HepG2 (cell line): Measurements from ENCODE around the gene UBE2B. TPM values are rescaled to one million over a fixed set of nuclear protein-coding genes. Genes with fewer than 3 reads are reported as not detected.

Source experiments
- ATAC-seq: fragments of 200-7000 bp; cut with Tn5 transposase; 3 replicates; pipeline ENCODE4 v1.9.1; 2020; ENCODE audit warnings: mild to moderate bottlenecking, moderate library complexity
- BruUV-seq: library from RNA; stranded (reverse); fragments of 400-500 nt; replicated peaks from 2 replicates; lab custom pipeline; 2021; lab: Mats Ljungman, UMichigan
- CTCF ChIA-PET: fragments of 300-600 bp; formaldehyde crosslinking; extraction: SDS; loops from one replicate; lab custom pipeline; 2021; ENCODE audit warnings: low total read pairs, inconsistent platforms, low intra/inter-chr PET ratio; lab: Yijun Ruan, JAX
- POLR2A ChIA-PET: fragments of 350-600 bp; sonication (Branson Sonifier 250); formaldehyde crosslinking; loops from one replicate; lab custom pipeline; 2020; ENCODE audit warnings: antibody characterized with exemption, inconsistent platforms; lab: Yijun Ruan, JAX
- DNase-seq: peaks from one replicate; pipeline ENCODE4 v3.0.0-alpha.2; 2015; ENCODE audit warnings: low spot score
- FAIRE-seq: peaks from 3 replicates; lab custom pipeline; 2011; peaks lifted over from hg19 to GRCh38; lab: Jason Lieb, UNC
- H2AFZ ChIP-seq: one replicate; pipeline ENCODE4 v1.6.1; 2011; ENCODE audit warnings: low read length, inconsistent platforms
- H3K27ac ChIP-seq: fragments of 300-600 bp; 3 replicates; pipeline ENCODE4 v1.8.0; 2011; ENCODE audit warnings: mixed run types, mild to moderate bottlenecking, mixed read lengths, low read length, inconsistent platforms; ENCODE audit not compliant: insufficient read depth; ENCODE audit errors: extremely low read length
- H3K27me3 ChIP-seq, 2 experiments: fragments of 200-600 bp in 1 of 2; 2 replicates in 1 of 2; 3 replicates in 1 of 2; pipeline versions ENCODE4 v1.6.0 to v1.8.0; 2011; ENCODE audit warnings: low read length in 2 of 2, mild to moderate bottlenecking in 2 of 2, moderate library complexity in 2 of 2, inconsistent platforms in 1 of 2; ENCODE audit not compliant: insufficient read depth in 2 of 2, control insufficient read depth in 1 of 2
- H3K36me3 ChIP-seq, 2 experiments: fragments of 200-600 bp in 1 of 2; replicated peaks in 1 of 2; 2 replicates in 1 of 2; 3 replicates in 1 of 2; pipeline versions ENCODE4 v1.5.1 to v1.8.0; 2011; ENCODE audit warnings: low read length in 2 of 2, inconsistent platforms in 1 of 2; ENCODE audit not compliant: insufficient read depth in 2 of 2, control insufficient read depth in 1 of 2
- H3K4me1 ChIP-seq: 2 replicates; pipeline ENCODE4 v1.5.1; 2012; ENCODE audit warnings: low read length, inconsistent platforms; ENCODE audit not compliant: insufficient read depth
- H3K4me2 ChIP-seq: 2 replicates; pipeline ENCODE4 v1.6.0; 2011; ENCODE audit warnings: low read depth, low read length, inconsistent platforms
- H3K4me3 ChIP-seq, 3 experiments: fragments of 200-600 bp in 1 of 3; sonication (generic), shearing (Covaris generic) in 1 of 3; replicated peaks in 1 of 3; 2 replicates each; pipeline ENCODE4 v1.5.1; 2011 to 2016; ENCODE audit warnings: low read length in 3 of 3, inconsistent platforms in 2 of 3, low read depth in 2 of 3, mild to moderate bottlenecking in 2 of 3, control low read depth in 1 of 3, mixed read lengths in 1 of 3; ENCODE audit not compliant: insufficient read depth in 1 of 3
- H3K79me2 ChIP-seq: one replicate; pipeline ENCODE4 v1.6.1; 2011; ENCODE audit warnings: low read length, inconsistent platforms; ENCODE audit not compliant: insufficient read depth
- H3K9ac ChIP-seq: 2 replicates; pipeline ENCODE4 v1.6.0; 2011; ENCODE audit warnings: mild to moderate bottlenecking, low read depth, low read length, inconsistent platforms; ENCODE audit not compliant: insufficient read depth
- H3K9me3 ChIP-seq: 2 replicates; pipeline ENCODE4 v1.5.1; 2012; ENCODE audit warnings: mild to moderate bottlenecking, low read length
- H4K20me1 ChIP-seq: 2 replicates; pipeline ENCODE4 v1.6.0; 2011; ENCODE audit warnings: inconsistent platforms, mild to moderate bottlenecking, low read length, moderate library complexity; ENCODE audit not compliant: insufficient read depth
- KLF6 ChIP-seq: IDR thresholded peaks from 2 replicates; pipeline ENCODE4 v1.8.0; 2016; ENCODE audit warnings: missing biosample characterization, missing genetic modification reagents
- PHF20 ChIP-seq: sonication (generic); formaldehyde crosslinking; IDR thresholded peaks from 2 replicates; pipeline ENCODE4 v1.5.0; 2020; ENCODE audit warnings: mild to moderate bottlenecking, missing genetic modification reagents
- SUZ12 ChIP-seq: fragments of 150-350 bp; IDR thresholded peaks from 2 replicates; pipeline ENCODE4 v1.6.1; 2014; ENCODE audit warnings: low read depth, low read length
- U2AF1 ChIP-seq: fragments of 200-400 bp; formaldehyde crosslinking; optimal IDR thresholded peaks from 2 replicates; pipeline ENCODE3; 2017; ENCODE audit warnings: mild to moderate bottlenecking, low read depth, low read length
- ZBTB20 ChIP-seq: sonication (generic); formaldehyde crosslinking; IDR thresholded peaks from 2 replicates; pipeline ENCODE4 v1.8.1; 2023; ENCODE audit warnings: missing genetic modification reagents, low read depth, mild to moderate bottlenecking, borderline replicate concordance
- ZNF17 ChIP-seq: sonication (generic); formaldehyde crosslinking; IDR thresholded peaks from 2 replicates; pipeline ENCODE4 v1.5.0; 2020; ENCODE audit warnings: mild to moderate bottlenecking, missing genetic modification reagents
- ZNF430 ChIP-seq: sonication (generic); formaldehyde crosslinking; IDR thresholded peaks from 2 replicates; pipeline ENCODE4 v1.9.0; 2021; ENCODE audit warnings: mild to moderate bottlenecking, missing genetic modification reagents
- ZNF552 ChIP-seq: sonication (generic); formaldehyde crosslinking; IDR thresholded peaks from 2 replicates; pipeline ENCODE4 v1.9.0; 2022; ENCODE audit warnings: missing genetic modification reagents, mild to moderate bottlenecking, borderline replicate concordance
- ZNF577 ChIP-seq: sonication (generic); formaldehyde crosslinking; IDR thresholded peaks from 2 replicates; pipeline ENCODE4 v1.4.0; 2020; ENCODE audit warnings: mild to moderate bottlenecking, low read depth, missing genetic modification reagents, borderline replicate concordance
- ZNF766 ChIP-seq: sonication (generic); formaldehyde crosslinking; IDR thresholded peaks from 2 replicates; pipeline ENCODE4 v1.5.0; 2020; ENCODE audit warnings: missing genetic modification reagents, borderline replicate concordance
- WGBS: methylation state at CpG from one replicate; pipeline ENCODE4 v1.1.6; 2017; ENCODE audit warnings: low lambda C conversion rate; 5-methylcytosine and 5-hydroxymethylcytosine counted together
- in situ Hi-C: cut with HindIII; loops from 2 replicates; pipeline ENCODE4 v1.10.0; 2017; ENCODE audit warnings: low pct_unique_long_range_greater_than_20kb; ENCODE audit not compliant: extremely low pct_ligation_motif_present
- intact Hi-C: fragments of 100-400 bp; cut with micrococcal nuclease; formaldehyde crosslinking; loops from one replicate; pipeline ENCODE4 v1.10.0; 2022; ENCODE audit not compliant: unreplicated experiment
- polyA plus RNA-seq, 8 experiments: library from polyadenylated mRNA; depleted of rRNA in 3 of 8; stranded (reverse) in 7 of 8; unstranded in 1 of 8; fragments of >200 nt; fragmentation: Illumina TruSeq in 4 of 8; extraction: Trizol in 4 of 8; gene quantifications; 2 replicates each; pipeline versions ENCODE4 v1.2.1 to v1.2.3, GENCODE V29; 2011 to 2016; ENCODE audit warnings: low read depth in 4 of 8, missing spikeins in 1 of 8, mixed read lengths in 1 of 8; ENCODE audit not compliant: insufficient read depth in 1 of 8
- total RNA-seq, 5 experiments: library from RNA; depleted of rRNA; stranded (reverse); fragments of >200 nt; fragmentation: Illumina TruSeq; extraction: Trizol; gene quantifications; 2 replicates each; pipeline ENCODE4 v1.2.3, GENCODE V29; 2016; ENCODE audit warnings: low read depth in 1 of 5
- TF ChIP-seq, protein P1 (sequence below): sonication (generic); formaldehyde crosslinking; IDR thresholded peaks from 2 replicates; pipeline ENCODE4 v1.9.0; 2022; ENCODE audit warnings: missing genetic modification reagents, mild to moderate bottlenecking, borderline replicate concordance
- TF ChIP-seq, protein P2 (sequence below): sonication (generic); formaldehyde crosslinking; IDR thresholded peaks from 2 replicates; pipeline ENCODE4 v1.4.0; 2020; ENCODE audit warnings: mild to moderate bottlenecking, missing genetic modification reagents

Gene UBE2B
- total and polyA plus RNA-seq, 2 of the 13 experiments (the other 11 are each of a cell fraction or from before 2014, with no cell fraction given) = 25.2 to 56.0 TPM

DNA sequence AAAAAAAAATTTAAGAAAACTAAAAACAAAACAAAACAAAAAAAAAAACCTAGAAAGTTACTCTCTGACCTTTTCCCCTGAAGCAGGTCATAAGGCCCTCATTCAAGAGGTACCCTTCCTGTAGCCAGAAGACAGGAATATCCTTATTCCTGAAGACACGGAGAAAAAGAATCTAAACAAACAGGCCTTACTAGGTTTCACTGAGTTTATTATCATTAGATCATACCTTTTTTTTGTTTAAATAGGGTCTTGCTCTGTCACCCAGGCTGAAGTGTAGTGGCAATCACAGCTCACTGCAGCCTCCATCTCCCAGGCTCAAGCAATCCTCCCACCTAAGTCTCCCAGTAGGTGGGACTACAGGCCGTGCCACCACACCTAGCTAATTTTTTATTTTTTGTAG is 52.0 kb downstream of the UBE2B start:
- FAIRE-seq (no peak), ATAC-seq (no peak; the same call in 2 of the 3 replicates), DNase-seq (no peak)
- POLR2A ChIA-PET = no interaction called here
- no peak overlapping the region for H2AFZ ChIP-seq
- H3K79me2 ChIP-seq = no peaks in the 10 kb centered on the region
- BruUV-seq = no TSS peak
- CTCF ChIA-PET = no interaction called here
- WGBS = 24% methylated on average over 2 of the region's 2 CpGs
- H3K4me1 ChIP-seq = peaks cover 16% of the 10 kb centered on the region
- no peak overlapping the region for H3K4me2 ChIP-seq
- intact Hi-C loops = no loop called here
- H3K27ac ChIP-seq = no peak overlapping the region
- no peaks in the 10 kb centered on the region for H3K27me3 ChIP-seq
- H3K9me3 ChIP-seq = peaks cover 8% of the 10 kb centered on the region; the same call in 1 of the 2 replicates
- in situ Hi-C loops = no loop called here
- no peak overlapping the region for H3K4me3 ChIP-seq
- H4K20me1 ChIP-seq = no peaks in the 10 kb centered on the region
- no peaks in the 10 kb centered on the region for H3K36me3 ChIP-seq
- H3K9ac ChIP-seq = no peak overlapping the region
- TF ChIP-seq, protein P1, sequence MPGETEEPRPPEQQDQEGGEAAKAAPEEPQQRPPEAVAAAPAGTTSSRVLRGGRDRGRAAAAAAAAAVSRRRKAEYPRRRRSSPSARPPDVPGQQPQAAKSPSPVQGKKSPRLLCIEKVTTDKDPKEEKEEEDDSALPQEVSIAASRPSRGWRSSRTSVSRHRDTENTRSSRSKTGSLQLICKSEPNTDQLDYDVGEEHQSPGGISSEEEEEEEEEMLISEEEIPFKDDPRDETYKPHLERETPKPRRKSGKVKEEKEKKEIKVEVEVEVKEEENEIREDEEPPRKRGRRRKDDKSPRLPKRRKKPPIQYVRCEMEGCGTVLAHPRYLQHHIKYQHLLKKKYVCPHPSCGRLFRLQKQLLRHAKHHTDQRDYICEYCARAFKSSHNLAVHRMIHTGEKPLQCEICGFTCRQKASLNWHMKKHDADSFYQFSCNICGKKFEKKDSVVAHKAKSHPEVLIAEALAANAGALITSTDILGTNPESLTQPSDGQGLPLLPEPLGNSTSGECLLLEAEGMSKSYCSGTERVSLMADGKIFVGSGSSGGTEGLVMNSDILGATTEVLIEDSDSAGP (CRISPR knock-in tag) = no peak
- TF ChIP-seq SUZ12 (no peak), ZNF552 (no peak), ZNF430 (CRISPR knock-in tag) (no peak), ZNF577 (no peak), PHF20 (CRISPR knock-in tag) (no peak), ZBTB20 (CRISPR knock-in tag) (no peak), KLF6 (no peak), ZNF766 (no peak), U2AF1 (no peak), ZNF17 (CRISPR knock-in tag) (no peak)
- TF ChIP-seq, protein P2, sequence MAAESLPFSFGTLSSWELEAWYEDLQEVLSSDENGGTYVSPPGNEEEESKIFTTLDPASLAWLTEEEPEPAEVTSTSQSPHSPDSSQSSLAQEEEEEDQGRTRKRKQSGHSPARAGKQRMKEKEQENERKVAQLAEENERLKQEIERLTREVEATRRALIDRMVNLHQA (CRISPR knock-in tag) = no peak
- TF ChIP-seq, all 625 proteins: peak for 0
